Measurements from ENCODE around the gene KAZN.
"Not testable (repeated sequence)": the region's sequence is repeated elsewhere in the genome, so short reads cannot be mapped to it uniquely, and the experiment has no call there.

Gene KAZN

GRCh38 chr1:15039017-15039648, 440.6 kb downstream of the KAZN start:
- no peak for DNase-seq (ENCODE audit: low spot score)

GRCh38 chr1:15039901-15040300, 441.4 kb downstream of the KAZN start:
- no peak for DNase-seq (ENCODE audit: low spot score)

- not testable (repeated sequence) for DNase-seq (ENCODE audit: low spot score)
Measured at GRCh38 chr1:15040685-15041084, 442.2 kb downstream of the KAZN start.

GRCh38 chr1:15042866-15043265, 444.4 kb downstream of the KAZN start:
- DNase-seq (ENCODE audit: low spot score): no peak

- no peak for DNase-seq (ENCODE audit: low spot score)
Measured at GRCh38 chr1:15043934-15044333, 445.4 kb downstream of the KAZN start.

- DNase-seq (ENCODE audit: low spot score): no peak
Measured at GRCh38 chr1:15045123-15045522, 446.6 kb downstream of the KAZN start.

- peak; percentile 14 for DNase-seq (ENCODE audit: low spot score)
Measured at GRCh38 chr1:15046487-15047165, 448.1 kb downstream of the KAZN start.

GRCh38 chr1:15047237-15047636, 448.8 kb downstream of the KAZN start:
- no peak for DNase-seq (ENCODE audit: low spot score)

- DNase-seq (ENCODE audit: low spot score): no peak
Measured at GRCh38 chr1:15048437-15048980, 450.0 kb downstream of the KAZN start.

- no peak for DNase-seq (ENCODE audit: low spot score)
Measured at GRCh38 chr1:15049067-15049466, 450.6 kb downstream of the KAZN start.

GRCh38 chr1:15051882-15052528, 453.5 kb downstream of the KAZN start:
- DNase-seq (ENCODE audit: low spot score): no peak

- DNase-seq (ENCODE audit: low spot score): no peak
Measured at GRCh38 chr1:15053153-15053552, 454.7 kb downstream of the KAZN start.

GRCh38 chr1:15055736-15056415, 457.4 kb downstream of the KAZN start:
- DNase-seq (ENCODE audit: low spot score): no peak

GRCh38 chr1:15056515-15057285, 458.2 kb downstream of the KAZN start:
- DNase-seq (ENCODE audit: low spot score): no peak

GRCh38 chr1:15057834-15058233, 459.3 kb downstream of the KAZN start:
- no peak for DNase-seq (ENCODE audit: low spot score)

- no peak for DNase-seq (ENCODE audit: low spot score)
Measured at GRCh38 chr1:15058261-15058660, 459.8 kb downstream of the KAZN start.

- no peak for DNase-seq (ENCODE audit: low spot score)
Measured at GRCh38 chr1:15060104-15060503, 461.6 kb downstream of the KAZN start.

- DNase-seq (ENCODE audit: low spot score): no peak
Measured at GRCh38 chr1:15062479-15063099, 464.1 kb downstream of the KAZN start.

- no peak for DNase-seq (ENCODE audit: low spot score)
Measured at GRCh38 chr1:15063346-15063745, 464.9 kb downstream of the KAZN start.

- DNase-seq (ENCODE audit: low spot score): no peak
Measured at GRCh38 chr1:15063783-15064182, 465.3 kb downstream of the KAZN start.

- DNase-seq (ENCODE audit: low spot score): no peak
Measured at GRCh38 chr1:15064217-15064929, 465.9 kb downstream of the KAZN start.
